HG03565 (cell line): ENCODE data around the gene SNAP29.
A peak's percentile ranks its signal among the peaks of the same experiment; 100 is the strongest.
"Not testable (repeated sequence)": the region's sequence is repeated elsewhere in the genome, so short reads cannot be mapped to it uniquely, and the experiment has no call there.

ENCODE experiments used
- ATAC-seq: cut with Tn5 transposase; IDR thresholded peaks from one replicate; pipeline ENCODE4 v1.9.1; 2021; ENCODE audit warnings: mild to moderate bottlenecking, moderate library complexity; ENCODE audit not compliant: unreplicated experiment

Gene SNAP29

DNA sequence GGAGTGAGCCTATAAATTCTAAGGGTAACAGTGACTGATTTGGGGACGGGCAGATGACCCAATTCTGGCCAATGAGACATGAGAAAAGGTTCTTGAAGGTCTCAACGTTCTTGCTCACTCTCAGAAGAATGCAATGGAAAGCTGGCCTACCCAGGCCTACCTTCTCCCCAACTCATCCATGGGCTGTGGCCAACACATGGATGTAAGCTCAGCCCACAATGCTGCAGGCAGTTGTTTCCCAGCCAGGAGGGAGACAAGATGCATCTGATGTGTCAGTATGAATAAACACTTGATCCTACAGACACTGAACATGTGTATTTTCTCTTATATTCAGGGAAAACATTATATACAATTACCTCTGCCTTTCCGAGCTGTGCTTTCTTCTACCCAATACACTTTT is 24.6 kb upstream of the SNAP29 start:
- no peak for ATAC-seq

DNA sequence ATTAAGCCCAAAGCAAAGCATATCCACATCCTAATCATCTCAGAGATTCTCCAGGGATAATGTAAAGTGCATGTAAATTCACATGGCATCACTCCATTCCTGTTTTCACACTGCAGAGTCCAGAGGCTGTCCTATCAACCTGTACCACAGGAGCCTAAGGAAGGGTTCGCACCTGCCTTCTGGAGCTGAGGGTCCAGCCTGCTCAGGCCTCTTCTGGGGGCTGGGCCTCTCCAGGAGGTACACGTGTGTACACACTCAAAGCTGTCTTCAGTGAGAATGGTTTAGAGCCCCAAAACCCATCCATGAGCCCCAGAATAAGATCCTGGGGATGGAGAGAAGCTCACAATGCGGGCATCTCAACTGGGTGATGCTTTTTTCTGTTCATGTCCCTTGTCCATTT is 24.1 kb upstream of the SNAP29 start:
- ATAC-seq, result no peak

DNA sequence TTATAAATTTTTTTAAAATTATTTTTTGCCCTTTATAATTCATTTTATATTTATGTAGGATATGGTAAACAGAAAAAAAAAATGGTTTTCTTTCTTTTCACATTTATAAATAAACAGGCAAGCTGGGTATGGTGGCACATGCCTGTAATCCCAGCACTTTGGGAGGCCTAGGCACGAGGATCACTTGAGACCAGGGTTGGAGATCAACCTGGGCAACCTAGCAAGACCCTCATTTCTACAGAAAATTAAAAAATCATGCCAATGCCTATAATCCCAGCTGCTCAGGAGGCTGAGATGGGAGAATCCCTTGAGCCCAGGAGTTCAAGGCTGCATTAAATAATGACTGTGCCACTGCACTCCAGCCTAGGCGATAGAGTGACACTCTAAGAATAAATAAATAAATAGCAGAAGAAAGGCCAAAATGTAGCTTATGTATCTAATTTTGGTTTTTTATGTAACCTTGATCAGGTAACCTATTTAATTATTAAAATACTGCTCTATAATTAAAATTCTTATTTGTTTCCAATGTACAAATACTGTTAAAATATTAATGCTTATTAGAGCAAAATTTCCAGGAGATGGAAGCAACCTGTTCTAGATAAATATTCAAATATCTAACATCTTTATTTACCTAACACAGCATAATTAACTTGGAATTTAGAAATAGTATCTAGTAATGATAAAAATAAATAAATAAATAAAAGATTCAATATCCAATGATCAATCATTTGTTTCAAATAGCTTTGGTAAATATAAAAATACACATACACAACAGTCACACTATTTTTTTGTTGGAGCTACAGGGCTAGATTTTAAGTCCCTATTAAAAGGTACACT is 21.6 kb upstream of the SNAP29 start:
- ATAC-seq, result no peak

DNA sequence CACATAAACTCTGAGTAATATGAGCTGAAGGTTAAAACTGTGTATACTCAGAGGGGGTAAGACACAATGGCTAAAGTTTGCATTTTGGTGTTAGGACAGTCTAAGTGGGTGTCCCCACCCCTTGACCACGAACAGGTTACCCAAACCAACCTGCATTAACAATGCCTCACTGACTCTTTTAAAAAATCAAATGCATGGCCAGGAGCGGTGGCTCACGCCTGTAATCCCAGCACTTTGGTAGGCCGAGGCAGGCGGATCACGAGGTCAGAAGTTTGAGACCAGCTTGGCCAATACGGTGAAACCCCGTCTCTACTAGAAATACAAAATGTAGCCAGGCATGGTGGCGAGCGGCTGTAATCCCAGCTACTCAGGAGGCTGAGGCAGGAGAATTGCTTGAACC is 19.5 kb upstream of the SNAP29 start:
- not testable (repeated sequence) for ATAC-seq

DNA sequence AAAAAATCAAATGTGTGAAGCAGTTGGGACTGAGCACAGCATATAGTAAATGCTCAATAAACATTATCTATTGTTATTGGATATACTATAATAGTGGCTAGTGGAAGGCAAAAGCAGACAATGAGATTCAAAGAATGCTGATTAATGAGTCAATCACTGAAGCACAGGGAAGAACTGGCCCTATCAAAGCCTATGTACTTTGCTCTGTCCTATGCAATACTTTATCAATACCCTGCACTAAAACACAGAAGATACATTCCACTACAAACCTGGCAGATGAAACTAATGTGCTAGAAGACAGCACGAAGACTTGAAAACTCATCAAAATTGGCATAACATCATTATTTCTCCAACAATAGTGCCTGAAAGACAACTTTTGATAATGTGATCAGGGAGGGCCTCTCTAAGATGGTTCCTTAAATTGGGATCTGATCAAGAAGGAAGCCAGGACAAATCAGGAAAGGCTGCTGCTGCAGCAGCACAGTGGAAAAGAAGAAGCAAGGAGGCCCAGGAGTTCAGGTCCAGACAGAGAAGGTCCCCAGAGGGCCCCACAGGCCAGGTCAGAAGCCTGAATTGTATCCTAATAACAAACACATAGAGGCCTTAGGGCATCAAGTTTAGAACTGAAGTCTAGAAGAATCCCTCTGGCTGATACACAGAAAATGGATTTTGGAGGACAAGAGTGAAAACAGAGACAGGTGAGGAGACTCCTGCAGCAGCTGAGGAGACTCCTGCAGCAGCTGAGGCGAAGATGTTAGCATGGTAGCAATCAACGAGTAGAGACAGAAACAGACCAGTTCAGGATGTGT is 18.8 kb upstream of the SNAP29 start:
- no peak for ATAC-seq

DNA sequence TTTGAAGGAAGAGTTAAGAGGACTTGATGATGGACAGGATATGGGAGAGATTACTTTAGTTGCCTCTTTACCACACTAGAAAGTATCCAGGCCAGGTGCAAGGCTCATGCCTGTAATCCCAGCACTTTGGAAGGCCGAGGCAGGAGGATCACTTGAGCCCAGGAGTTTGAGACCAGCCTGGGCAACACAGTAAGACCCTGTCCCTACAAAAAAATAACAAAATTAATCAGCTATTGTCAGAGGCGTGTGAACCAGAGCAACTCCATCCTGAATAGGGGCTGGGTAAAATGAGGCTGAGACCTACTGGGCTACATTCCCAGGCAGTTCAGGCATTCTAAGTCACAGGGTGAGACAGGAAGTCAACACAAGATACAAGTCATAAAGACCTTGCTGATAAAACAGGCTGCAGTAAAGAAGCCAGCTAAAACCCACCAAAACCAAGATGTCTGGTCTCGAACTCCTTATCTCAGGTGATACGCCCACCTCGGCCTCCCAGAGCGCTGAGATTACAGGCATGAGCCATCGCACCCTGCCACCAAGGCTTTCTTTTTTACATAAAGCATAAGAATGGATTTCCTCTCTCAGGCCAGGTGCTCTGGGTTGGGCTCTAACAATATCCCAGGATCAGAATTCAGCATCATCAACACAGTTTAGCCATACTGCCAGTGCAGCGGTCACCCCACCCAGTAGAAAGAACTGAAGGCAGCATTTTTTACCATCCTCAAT is 18.0 kb upstream of the SNAP29 start:
- no peak for ATAC-seq

DNA sequence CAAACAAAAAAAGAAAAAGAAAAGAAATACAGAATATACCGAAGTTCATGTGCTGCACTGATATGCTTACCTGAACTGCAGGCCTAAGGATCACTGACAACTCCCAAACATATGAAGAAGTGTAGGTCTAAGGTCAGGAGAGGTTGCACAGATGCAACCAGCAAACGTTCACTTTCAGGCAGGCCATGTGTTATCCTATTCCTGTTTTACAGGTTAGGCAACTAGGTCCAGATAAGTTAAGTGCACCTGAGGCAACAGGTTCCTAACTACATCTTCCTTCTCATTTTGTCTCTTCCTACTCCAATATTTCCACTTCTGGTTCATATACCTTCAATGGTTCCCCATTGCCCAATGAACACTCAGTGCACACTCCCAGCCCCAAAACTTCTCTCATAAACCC is 15.3 kb upstream of the SNAP29 start:
- ATAC-seq, result no peak

DNA sequence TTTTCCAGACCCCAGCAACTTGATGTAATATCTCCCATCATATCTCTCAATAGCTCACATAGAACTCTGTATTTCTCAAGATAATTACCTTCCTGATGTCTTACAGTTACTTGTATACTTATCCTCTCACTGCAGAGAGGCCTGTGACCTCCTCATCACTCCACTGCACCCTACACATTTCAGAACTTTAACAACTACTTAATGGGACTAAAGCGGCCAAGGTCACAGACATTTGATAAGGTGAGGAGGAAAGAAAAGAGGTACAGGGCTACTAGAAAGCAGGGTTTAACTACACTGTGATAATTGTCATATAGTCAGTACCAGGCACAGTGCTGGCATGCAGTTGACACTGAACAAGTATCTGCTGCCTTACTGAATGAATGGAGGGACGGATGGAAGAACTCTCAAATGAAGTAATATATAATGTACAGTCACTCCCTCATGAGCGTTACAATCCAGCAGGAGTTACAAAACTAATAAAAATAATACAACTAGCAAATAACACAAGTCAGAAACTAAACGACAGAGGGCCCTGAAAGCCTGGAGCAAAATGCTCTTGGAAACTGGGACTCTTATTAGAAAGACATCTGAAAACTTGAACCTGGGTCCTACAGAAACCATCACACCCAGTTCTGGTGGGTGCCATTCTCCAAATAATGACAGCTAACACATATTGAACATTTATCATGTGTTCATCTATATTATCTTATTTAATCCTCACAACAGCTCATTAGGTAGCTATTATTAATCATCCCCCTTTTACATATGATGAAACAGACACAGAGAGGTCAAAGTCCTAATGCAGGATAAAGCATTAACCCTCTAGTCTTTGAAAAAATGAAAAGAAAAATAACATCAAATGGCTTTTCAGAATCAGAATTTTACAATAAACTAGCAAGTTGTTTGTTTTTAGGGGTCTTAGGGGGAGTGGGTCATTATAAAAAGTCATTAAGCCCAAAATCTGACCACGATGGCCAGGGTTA is 14.5 kb upstream of the SNAP29 start:
- no peak for ATAC-seq

DNA sequence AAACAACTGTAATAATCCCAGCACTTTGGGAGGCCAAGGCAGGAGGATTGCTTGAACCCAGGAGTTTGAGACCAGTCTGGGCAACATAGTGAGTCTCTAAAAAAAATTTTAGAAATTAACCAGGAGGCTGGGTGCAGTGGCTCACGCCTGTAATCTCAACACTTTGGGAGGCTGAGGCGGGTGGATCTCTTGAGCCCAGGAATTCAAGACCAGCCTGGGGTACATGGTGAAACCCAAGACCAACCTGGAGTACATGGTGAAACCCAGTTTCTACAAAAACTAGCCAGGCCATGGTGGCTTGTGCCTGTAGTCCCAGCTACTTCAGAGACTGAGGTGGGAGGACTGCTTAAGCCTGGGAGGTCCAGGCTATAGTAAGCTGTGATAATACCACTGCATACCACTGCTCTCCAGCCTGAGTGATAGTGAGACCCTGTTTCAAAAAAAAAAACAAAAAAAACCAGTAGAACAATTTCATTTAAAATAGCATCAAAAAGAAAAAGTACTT is 11.4 kb upstream of the SNAP29 start:
- ATAC-seq, result no peak

DNA sequence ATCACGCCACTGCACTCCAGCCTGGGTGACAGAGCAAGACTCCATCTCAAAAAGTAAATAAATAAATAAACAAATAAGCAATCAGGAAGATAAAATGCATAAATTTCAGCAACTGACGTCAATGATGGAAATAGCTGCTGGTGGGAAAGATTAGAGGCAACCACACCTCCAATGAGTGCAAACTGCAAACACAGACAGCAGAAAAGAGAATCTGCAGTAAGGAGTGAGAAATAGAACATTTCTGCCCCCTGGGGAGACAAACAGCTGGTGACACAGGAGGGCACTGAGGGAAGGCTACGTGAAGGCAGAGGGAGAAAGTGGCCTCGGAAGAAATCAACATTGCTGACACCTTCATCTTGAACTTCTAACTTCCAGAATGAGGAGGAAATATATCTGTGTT is 6.7 kb upstream of the SNAP29 start:
- no peak for ATAC-seq

DNA sequence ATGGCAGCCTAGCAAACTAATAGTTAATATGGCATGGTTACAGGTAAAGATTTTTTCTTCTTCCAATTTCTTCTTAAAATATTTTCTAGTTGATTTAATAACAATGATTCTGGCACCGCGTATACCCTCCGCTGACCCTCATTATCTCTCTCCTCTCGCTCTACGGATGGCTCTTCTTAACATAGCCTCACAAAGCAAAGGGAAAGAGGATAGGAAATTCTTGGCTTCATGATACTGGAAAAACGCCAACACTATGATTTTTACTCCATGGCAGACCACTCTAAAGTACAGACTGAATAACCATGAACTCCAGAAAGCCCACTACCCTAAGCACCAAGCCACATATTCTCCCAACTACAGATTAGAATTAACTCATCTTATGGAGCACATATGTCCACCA is 6.3 kb upstream of the SNAP29 start:
- ATAC-seq, result no peak

DNA sequence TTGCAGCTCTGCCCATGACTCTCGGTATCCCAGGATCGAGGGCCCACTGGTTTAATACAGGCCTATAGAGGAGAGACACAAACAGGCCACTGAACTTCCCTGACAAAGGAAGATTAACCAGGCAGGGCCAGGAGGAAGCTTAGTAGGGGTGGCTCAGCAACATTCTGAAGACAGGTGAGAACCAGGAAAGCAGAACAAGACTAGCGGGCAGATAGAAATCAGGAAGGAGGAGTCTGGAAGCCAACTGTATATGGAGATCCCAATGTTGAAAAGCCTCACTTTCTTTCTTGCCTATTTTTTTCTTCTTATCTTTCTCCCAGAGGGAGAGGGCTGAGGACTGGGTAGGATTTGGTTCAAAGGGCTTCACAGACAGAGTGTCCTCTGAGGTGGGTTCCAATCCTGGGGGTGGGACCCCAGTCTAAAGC is 5.6 kb upstream of the SNAP29 start:
- ATAC-seq, result no peak

DNA sequence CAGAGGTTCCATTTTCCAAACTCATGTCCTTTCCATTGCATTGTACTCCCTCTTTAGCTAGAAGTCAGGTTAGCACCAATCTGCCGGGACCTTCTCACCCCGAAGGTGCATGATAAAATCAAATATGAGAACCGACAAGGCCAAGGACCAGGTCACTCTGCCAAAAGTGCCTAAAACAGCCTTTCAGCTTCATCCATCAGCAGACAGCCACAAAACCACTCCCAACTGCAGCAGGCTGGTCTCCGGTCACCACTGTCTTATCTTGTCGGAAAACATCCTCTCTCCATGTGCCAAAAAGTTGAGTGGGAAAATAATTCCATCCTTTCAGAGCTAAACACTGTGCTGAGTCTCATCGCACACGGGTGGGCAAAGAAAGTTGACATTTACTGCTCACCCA is 1.6 kb upstream of the SNAP29 start:
- ATAC-seq, result no peak

DNA sequence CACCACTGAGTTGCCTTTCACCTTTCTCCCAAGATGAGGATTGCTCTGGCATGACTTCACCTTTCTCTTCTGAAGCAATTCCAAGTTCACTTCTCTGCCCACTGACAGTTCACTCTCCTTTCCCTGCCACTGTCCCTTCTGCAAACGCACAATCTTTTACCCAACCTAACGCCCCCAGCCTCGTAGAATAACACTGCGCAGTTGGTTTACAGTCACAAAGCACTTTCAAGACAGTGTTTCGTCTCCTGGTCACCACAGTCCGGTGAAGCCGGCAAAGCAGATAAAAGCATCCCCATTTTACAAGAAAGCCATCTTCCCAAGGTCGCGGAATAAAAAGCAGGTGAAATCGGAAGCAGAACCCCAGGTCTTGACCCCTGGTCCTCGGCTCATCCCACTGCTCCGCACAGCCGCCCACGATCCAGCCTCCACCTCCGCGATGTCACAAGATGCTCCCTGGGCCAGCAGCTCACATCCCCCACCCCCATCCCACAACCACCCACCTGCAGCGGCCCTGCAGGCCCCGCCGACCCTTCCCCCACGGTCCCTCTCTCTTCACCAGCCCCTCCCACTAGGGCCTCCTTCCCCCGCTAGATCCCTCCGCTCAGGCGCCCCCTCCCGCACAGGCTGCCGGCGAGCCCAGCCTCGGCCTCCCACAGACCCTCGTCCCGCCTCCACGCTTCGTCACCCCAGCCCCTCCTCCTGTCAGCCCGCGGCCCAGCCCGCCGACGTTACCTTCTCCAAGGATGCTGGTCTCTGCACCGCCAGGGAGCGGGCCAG is 781 bp upstream of the SNAP29 start:
- ATAC-seq, result peak; percentile 32

DNA sequence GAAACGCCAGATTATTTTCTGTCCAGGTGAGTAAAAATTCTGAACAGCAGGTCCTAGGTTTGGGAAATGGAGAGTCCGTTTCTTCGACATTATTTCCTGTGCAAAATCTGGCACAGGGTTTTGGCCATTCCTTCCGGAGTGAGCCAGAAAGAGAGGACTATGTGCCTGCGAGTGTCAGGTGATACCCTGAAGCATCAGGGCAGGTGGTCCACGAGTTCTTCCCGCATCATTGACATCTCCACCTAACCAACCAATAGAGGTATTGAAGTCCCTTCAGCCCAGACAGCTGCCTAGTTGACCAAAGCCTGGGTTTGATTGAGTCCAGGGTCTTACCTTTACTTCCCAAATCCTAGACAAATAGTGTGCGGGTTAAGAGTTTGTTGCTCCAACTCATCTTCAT is 808 bp downstream of the SNAP29 start:
- ATAC-seq, result no peak

DNA sequence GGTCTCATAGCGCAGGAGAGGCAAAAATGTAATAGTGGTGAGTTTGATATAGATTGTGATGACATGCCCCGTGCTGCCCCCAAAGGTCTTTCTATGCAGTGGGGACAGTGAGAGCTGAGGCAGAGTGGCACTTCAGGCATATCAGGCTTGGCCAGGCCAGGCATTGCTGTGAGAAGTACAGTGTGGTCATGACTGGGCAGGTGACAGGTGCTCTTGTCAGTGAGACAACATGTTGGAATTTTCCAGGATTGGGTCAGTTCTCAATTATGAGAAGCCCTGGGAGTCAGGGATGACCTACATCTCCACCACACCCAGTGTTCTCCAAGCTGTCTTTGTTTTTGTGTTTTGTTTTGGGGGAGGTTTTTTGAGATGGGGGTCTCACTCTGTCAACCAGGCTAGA is 3.7 kb downstream of the SNAP29 start:
- ATAC-seq, result no peak

DNA sequence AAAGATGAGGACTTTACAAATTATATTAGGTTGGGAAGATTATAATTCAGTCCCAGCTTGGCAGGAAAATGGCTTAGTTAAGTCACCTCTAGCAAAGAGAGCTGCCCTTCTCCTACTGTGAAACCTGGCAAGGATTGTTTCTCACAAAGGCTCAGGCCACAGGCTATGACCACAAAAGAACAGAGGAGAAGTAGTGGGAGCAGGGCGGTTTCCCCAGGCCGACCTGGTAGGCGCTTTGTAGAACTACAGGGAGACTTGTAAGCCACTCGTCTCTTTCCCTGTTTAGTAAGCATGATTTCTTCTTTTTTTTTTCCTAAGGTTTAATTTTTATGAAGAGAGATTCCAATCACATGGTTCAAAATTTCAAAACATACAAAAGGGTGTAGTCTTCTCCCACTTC is 4.6 kb downstream of the SNAP29 start:
- no peak for ATAC-seq

DNA sequence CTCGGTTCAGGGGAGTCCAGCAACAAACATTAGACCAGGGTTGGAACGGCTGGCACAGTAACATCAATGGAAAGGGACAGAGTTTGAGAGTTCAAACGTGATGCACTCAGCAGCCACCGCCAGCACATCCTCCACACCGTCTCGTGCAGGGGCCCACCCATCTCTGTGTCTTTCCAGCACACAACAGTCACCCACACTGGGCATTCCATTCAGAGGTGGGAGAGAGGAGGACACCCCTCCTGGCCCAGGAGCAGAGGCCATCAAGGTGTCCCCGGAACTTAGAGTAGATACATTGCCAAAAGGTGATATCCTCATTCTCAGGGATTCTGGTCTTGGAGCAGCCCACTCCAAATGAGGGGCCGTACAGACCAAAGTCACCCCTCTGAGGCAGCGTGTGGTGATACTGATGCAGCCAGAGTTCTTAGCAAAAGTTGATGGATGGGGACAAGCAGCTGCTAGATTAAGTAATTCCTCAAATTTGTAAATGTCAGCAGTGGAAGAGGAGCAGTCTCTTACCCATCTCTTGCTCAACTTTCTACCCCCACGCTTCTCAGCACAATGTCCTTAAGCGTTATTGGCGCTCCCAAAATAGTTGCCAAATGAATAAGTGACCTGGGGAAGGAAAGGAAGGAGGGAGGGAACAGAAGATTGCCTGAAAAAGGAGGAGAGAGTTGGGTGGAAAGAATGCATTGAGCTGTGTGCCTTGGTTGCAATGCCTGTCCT is 5.5 kb downstream of the SNAP29 start:
- no peak for ATAC-seq

DNA sequence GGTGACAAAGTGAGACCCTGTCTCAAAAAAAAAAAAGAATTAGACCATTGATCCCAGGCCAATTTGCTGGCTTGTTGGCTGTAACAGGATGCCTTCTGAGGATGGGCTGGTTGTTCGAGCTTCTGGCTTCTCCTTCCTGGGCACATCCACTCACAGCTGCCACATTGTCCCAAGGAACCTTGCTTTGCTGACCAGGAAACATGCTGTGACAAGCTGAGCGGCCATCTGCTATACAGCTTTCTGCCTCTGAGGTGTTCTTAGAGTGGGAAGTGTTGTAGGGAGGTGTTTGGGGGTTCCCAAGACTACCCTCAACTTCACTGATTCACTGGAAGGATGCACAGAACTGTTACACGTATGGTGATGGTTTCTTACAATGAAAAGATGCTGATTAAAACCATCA is 6.5 kb downstream of the SNAP29 start:
- no peak for ATAC-seq
